ENCODE results near the gene LANCL2.

The LANCL2 gene

GRCh38 chr7:55481155-55481554, 116.0 kb downstream of the LANCL2 start:
- H3K4me3 ChIP-seq (ENCODE audit: low read depth, low read length): no peak overlapping the region
- TF ChIP-seq CTCF (IDR thresholded peaks at IDR 0.05; ENCODE audit: insufficient read depth, low read depth, low read length, missing control alignments): no peak
- DNase-seq (ENCODE audit: low read depth): no peak

DNA sequence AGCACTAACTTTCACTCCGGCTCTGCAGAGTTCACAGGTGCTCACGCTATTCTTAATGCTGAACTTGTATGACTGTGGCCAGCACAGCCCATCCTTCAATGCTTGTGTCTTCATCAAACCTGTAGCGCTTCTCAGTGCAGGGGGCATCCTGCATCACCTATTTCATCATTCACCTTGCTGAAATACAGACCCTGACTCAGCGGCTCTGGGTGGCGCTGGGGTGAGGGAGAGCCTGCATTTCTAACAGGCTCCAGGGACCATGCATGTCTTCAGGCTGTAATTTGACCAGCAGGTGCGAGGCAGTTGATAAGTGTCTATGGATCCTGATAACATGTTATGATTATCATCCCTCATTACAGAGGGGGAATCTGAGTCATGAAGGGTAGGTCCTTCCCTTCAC, 117.9 kb downstream of the LANCL2 start:
- TF ChIP-seq CTCF (IDR thresholded peaks at IDR 0.05; ENCODE audit: insufficient read depth, low read depth, low read length, missing control alignments): no peak
- DNase-seq (ENCODE audit: low read depth): no peak
- H3K4me3 ChIP-seq (ENCODE audit: low read depth, low read length): no peak overlapping the region

Data from GM12865 (cell line).